K562 (cell line): ENCODE results near the gene TAF7L. TPM values are rescaled to one million over a fixed set of nuclear protein-coding genes. Genes with fewer than 3 reads are reported as not detected.

Experiments
- ATAC-seq: fragments of 200-7000 bp; cut with Tn5 transposase; 3 replicates; pipeline ENCODE4 v1.9.1; 2020; ENCODE audit warnings: moderate library complexity
- BruUV-seq: library from RNA; stranded (reverse); fragments of 400-500 nt; replicated peaks from 2 replicates; lab custom pipeline; 2021; lab: Mats Ljungman, UMichigan
- CTCF ChIA-PET: fragments of 300-600 bp; formaldehyde crosslinking; extraction: SDS; loops from one replicate; lab custom pipeline; 2021; ENCODE audit warnings: low intra/inter-chr PET ratio; lab: Yijun Ruan, JAX
- POLR2A ChIA-PET: fragments of 300-600, 350-650 bp; sonication (Branson Sonifier 250); formaldehyde crosslinking; extraction: SDS; loops from one replicate; lab custom pipeline; 2021; ENCODE audit warnings: antibody characterized with exemption, inconsistent platforms; lab: Yijun Ruan, JAX
- DNase-seq, 4 experiments: peaks; one replicate each; pipeline versions ENCODE4 v3.0.0 to v3.0.0-alpha.2; 2011 to 2018; ENCODE audit warnings: low spot score in 3 of 4, mixed read lengths in 3 of 4; ENCODE audit errors: extremely low read depth in 1 of 4
- FAIRE-seq: peaks from 2 replicates; lab custom pipeline; 2011; peaks lifted over from hg19 to GRCh38; lab: Jason Lieb, UNC
- H2AFZ ChIP-seq: 2 replicates; pipeline ENCODE4 v1.6.0; 2011; ENCODE audit warnings: low read depth, low read length, control low read depth, inconsistent platforms
- H3K27ac ChIP-seq: fragments of 200-600 bp; 3 replicates; pipeline ENCODE4 v1.8.0; 2011; ENCODE audit warnings: low read depth, mild to moderate bottlenecking, control low read depth, inconsistent platforms, low read length, moderate library complexity, mixed read lengths; ENCODE audit errors: extremely low read depth
- H3K27me3 ChIP-seq, 2 experiments: fragments of 300-600 bp in 1 of 2; 2 replicates in 1 of 2; 3 replicates in 1 of 2; pipeline versions ENCODE4 v1.6.0 to v1.8.0; 2011; ENCODE audit warnings: inconsistent platforms in 2 of 2, low read length in 2 of 2, mild to moderate bottlenecking in 1 of 2, mixed read lengths in 1 of 2, moderate library complexity in 1 of 2; ENCODE audit not compliant: control insufficient read depth in 2 of 2, insufficient read depth in 2 of 2
- H3K36me3 ChIP-seq: fragments of 300-600 bp; 3 replicates; pipeline ENCODE4 v1.8.0; 2011; ENCODE audit warnings: mild to moderate bottlenecking, low read length, inconsistent platforms; ENCODE audit not compliant: control insufficient read depth, insufficient read depth
- H3K4me1 ChIP-seq, 2 experiments: fragments of 200-600 bp in 1 of 2; replicated peaks in 1 of 2; 2 replicates in 1 of 2; 3 replicates in 1 of 2; pipeline versions ENCODE4 v1.5.1 to v1.8.0; 2011; ENCODE audit warnings: inconsistent platforms in 2 of 2, low read length in 2 of 2, mild to moderate bottlenecking in 1 of 2, mixed read lengths in 1 of 2, moderate library complexity in 1 of 2; ENCODE audit not compliant: control insufficient read depth in 2 of 2, insufficient read depth in 2 of 2
- H3K4me2 ChIP-seq: 2 replicates; pipeline ENCODE4 v1.6.1; 2011; ENCODE audit warnings: low read length, control low read depth, inconsistent platforms, mixed read lengths; ENCODE audit not compliant: insufficient read depth
- H3K4me3 ChIP-seq: fragments of 200-600 bp; sonication (generic), shearing (Covaris generic); 2 replicates; pipeline ENCODE4 v1.5.1; 2016; ENCODE audit warnings: control low read depth, inconsistent platforms
- H3K79me2 ChIP-seq: fragments of 200-600 bp; 3 replicates; pipeline ENCODE4 v1.8.0; 2011; ENCODE audit warnings: low read length, inconsistent platforms; ENCODE audit not compliant: control insufficient read depth, insufficient read depth
- H3K9ac ChIP-seq, 2 experiments: 2 replicates each; pipeline versions ENCODE4 v1.6.0 to v1.6.1; 2011; ENCODE audit warnings: low read depth in 2 of 2, low read length in 2 of 2, control low read depth in 1 of 2, inconsistent platforms in 1 of 2, mild to moderate bottlenecking in 1 of 2, mixed read lengths in 1 of 2; ENCODE audit not compliant: insufficient read depth in 1 of 2
- H3K9me1 ChIP-seq: one replicate; pipeline ENCODE4 v1.6.0; 2011; ENCODE audit warnings: inconsistent platforms, mild to moderate bottlenecking, low read length, moderate library complexity; ENCODE audit not compliant: control insufficient read depth, insufficient read depth
- H3K9me3 ChIP-seq: replicated peaks from 2 replicates; pipeline ENCODE4 v1.5.1; 2011; ENCODE audit warnings: low read depth, low read length, inconsistent platforms; ENCODE audit not compliant: control insufficient read depth, insufficient read depth
- H4K20me1 ChIP-seq: replicated peaks from 2 replicates; pipeline ENCODE4 v1.6.1; 2011; ENCODE audit warnings: low read length, inconsistent platforms, mixed read lengths; ENCODE audit not compliant: control insufficient read depth, insufficient read depth
- DIDO1 ChIP-seq: fragments of 450-650 bp; IDR thresholded peaks from 2 replicates; pipeline ENCODE4 v1.6.1; 2016; ENCODE audit warnings: low read depth, missing biosample characterization, missing genetic modification characterization
- HCFC1 ChIP-seq: IDR thresholded peaks from 2 replicates; pipeline ENCODE4 v1.6.1; 2012; ENCODE audit warnings: low read depth, low read length, improper control_type of control experiment
- MAFF ChIP-seq: IDR thresholded peaks from 2 replicates; pipeline ENCODE4 v1.6.1; 2012; ENCODE audit warnings: low read length, improper control_type of control experiment
- MAFG ChIP-seq: fragments of 450-650 bp; conservative IDR thresholded peaks from 2 replicates; pipeline ENCODE4 v1.6.1; 2016; ENCODE audit warnings: missing genetic modification characterization, missing compliant biosample characterization
- NFE2L1 ChIP-seq: fragments of 450-650 bp; IDR thresholded peaks from 2 replicates; pipeline ENCODE4 v1.6.1; 2016; ENCODE audit warnings: missing genetic modification characterization, low read depth, mild to moderate bottlenecking, missing compliant biosample characterization, moderate library complexity, borderline replicate concordance
- THRAP3 ChIP-seq: fragments of 450-650 bp; IDR thresholded peaks from 2 replicates; pipeline ENCODE4 v1.6.1; 2016; ENCODE audit warnings: mild to moderate bottlenecking, inconsistent platforms, borderline replicate concordance
- WGBS: fragments of 100-300 bp; shearing (Covaris generic); methylation state at CpG from one replicate; pipeline ENCODE4 v1.1.6; 2016; ENCODE audit warnings: low coverage, mixed read lengths; ENCODE audit not compliant: insufficient coverage; ENCODE audit errors: missing lambda C conversion rate; 5-methylcytosine and 5-hydroxymethylcytosine counted together
- in situ Hi-C: fragments of 300-500 bp; cut with MboI; formaldehyde crosslinking; loops from 4 replicates; pipeline ENCODE4 v1.15.0; 2018; ENCODE audit warnings: inconsistent platforms, mixed read lengths
- intact Hi-C: fragments of 100-400 bp; cut with micrococcal nuclease; formaldehyde crosslinking; loops from 2 replicates; pipeline ENCODE4 v1.14.2; 2022
- polyA plus RNA-seq, 8 experiments: library from polyadenylated mRNA; depleted of rRNA in 4 of 8; stranded (reverse) in 5 of 8; unstranded in 3 of 8; fragments of >200 nt; fragmentation: Nextera tagmentation in 2 of 8; fragmentation: Illumina TruSeq in 1 of 8; extraction: Ambion mirVana in 2 of 8; extraction: Trizol in 1 of 8; gene quantifications; 2 replicates each; pipeline versions ENCODE4 v1.2.1 to v1.2.3, GENCODE V29; 2011 to 2014; ENCODE audit warnings: inconsistent platforms in 1 of 8, missing spikeins in 1 of 8
- total RNA-seq, 7 experiments: library from RNA; depleted of rRNA in 6 of 7; stranded (reverse); fragments of >200 nt in 6 of 7; fragmentation: Illumina TruSeq in 2 of 7; extraction: Trizol in 2 of 7; gene quantifications; 2 replicates each; pipeline versions ENCODE4 v1.2.1 to v1.2.3, GENCODE V29; 2011 to 2021; ENCODE audit warnings: low replicate concordance in 1 of 7
- TF ChIP-seq, protein P1 (sequence below): sonication (generic); formaldehyde crosslinking; IDR thresholded peaks from 2 replicates; pipeline ENCODE4 v1.8.0; 2022; ENCODE audit warnings: missing genetic modification reagents, mild to moderate bottlenecking, borderline replicate concordance
- TF ChIP-seq, protein P2 (sequence below): IDR thresholded peaks from 2 replicates; pipeline ENCODE4 v1.6.1; 2014; ENCODE audit warnings: antibody characterized with exemption
- TF ChIP-seq, protein P3 (sequence below), 2 experiments: fragments of 450-650 bp in 1 of 2; sonication (generic) in 1 of 2; formaldehyde crosslinking in 1 of 2; IDR thresholded peaks; 2 replicates each; pipeline versions ENCODE4 v1.7.1 to v1.9.0; 2016 to 2022; ENCODE audit warnings: inconsistent platforms in 1 of 2, mild to moderate bottlenecking in 1 of 2, missing genetic modification reagents in 1 of 2

The TAF7L gene
- total and polyA plus RNA-seq, 9 of the 15 experiments (the other 6 are each of a cell fraction or from before 2014, with no cell fraction given): 0.07 TPM; not detected in 6

DNA sequence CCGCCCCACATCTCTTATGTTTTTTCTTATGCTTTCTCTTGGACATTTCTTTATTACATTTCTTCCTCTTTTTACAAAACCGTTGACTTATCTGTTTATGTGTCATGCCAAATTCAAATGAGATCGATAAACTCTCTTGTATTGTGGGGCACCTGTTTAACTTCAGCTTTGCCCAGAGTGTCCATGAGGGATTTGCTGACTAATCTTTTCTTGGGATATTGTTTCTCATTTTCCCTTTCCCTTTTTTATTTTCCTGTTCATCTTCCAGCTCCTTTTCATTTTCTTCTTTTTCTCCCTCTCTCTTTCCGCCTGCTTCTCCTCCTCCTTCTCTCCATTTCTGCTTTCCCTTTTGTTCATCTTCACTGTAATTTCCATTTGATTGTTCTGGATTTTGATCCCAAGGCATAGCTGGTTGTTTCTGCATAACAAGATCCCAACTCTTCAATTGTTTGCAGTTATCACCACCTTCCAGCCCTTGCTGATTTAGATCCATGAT, 46.7 kb upstream of the TAF7L start:
- Histone ChIP-seq H3K9me3 (no peaks in the 10 kb centered on the region), H4K20me1 (no peaks in the 10 kb centered on the region), H3K4me2 (no peak overlapping the region), H3K4me3 (no peak overlapping the region), H3K27ac (no peak overlapping the region), H3K36me3 (no peaks in the 10 kb centered on the region), H3K79me2 (no peaks in the 10 kb centered on the region), H2AFZ (no peak overlapping the region), H3K4me1 (no peaks in the 10 kb centered on the region), H3K9ac (no peak overlapping the region), H3K27me3 (no peaks in the 10 kb centered on the region), H3K9me1 (no peaks in the 10 kb centered on the region)
- ChIA-PET CTCF (no interaction called here), POLR2A (interaction anchor here (1.3 kb wide), 1 partner anchor 10 kb away, joined by 4 read pairs; no protein-coding TSS in a partner anchor)
- FAIRE-seq: no peak
- intact Hi-C loops: no loop called here
- no TSS peak for BruUV-seq
- ATAC-seq: no peak
- in situ Hi-C loops: no loop called here
- no peak for DNase-seq
- WGBS: 40% methylated on average over 3 of the region's 4 CpGs
- TF ChIP-seq, protein P1, sequence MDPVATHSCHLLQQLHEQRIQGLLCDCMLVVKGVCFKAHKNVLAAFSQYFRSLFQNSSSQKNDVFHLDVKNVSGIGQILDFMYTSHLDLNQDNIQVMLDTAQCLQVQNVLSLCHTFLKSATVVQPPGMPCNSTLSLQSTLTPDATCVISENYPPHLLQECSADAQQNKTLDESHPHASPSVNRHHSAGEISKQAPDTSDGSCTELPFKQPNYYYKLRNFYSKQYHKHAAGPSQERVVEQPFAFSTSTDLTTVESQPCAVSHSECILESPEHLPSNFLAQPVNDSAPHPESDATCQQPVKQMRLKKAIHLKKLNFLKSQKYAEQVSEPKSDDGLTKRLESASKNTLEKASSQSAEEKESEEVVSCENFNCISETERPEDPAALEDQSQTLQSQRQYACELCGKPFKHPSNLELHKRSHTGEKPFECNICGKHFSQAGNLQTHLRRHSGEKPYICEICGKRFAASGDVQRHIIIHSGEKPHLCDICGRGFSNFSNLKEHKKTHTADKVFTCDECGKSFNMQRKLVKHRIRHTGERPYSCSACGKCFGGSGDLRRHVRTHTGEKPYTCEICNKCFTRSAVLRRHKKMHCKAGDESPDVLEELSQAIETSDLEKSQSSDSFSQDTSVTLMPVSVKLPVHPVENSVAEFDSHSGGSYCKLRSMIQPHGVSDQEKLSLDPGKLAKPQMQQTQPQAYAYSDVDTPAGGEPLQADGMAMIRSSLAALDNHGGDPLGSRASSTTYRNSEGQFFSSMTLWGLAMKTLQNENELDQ (CRISPR knock-in tag): no peak
- TF ChIP-seq MAFG (peak; percentile 64), NFE2L1 (tag) (no peak), DIDO1 (tag) (no peak), MAFF (0 out of 2 replicates have a peak, but pooled peaks have one; percentile 42), HCFC1 (no peak), THRAP3 (no peak)
- TF ChIP-seq, protein P2, sequence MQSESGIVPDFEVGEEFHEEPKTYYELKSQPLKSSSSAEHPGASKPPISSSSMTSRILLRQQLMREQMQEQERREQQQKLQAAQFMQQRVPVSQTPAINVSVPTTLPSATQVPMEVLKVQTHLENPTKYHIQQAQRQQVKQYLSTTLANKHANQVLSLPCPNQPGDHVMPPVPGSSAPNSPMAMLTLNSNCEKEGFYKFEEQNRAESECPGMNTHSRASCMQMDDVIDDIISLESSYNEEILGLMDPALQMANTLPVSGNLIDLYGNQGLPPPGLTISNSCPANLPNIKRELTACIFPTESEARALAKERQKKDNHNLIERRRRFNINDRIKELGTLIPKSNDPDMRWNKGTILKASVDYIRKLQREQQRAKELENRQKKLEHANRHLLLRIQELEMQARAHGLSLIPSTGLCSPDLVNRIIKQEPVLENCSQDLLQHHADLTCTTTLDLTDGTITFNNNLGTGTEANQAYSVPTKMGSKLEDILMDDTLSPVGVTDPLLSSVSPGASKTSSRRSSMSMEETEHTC: no peak
- TF ChIP-seq, protein P3, sequence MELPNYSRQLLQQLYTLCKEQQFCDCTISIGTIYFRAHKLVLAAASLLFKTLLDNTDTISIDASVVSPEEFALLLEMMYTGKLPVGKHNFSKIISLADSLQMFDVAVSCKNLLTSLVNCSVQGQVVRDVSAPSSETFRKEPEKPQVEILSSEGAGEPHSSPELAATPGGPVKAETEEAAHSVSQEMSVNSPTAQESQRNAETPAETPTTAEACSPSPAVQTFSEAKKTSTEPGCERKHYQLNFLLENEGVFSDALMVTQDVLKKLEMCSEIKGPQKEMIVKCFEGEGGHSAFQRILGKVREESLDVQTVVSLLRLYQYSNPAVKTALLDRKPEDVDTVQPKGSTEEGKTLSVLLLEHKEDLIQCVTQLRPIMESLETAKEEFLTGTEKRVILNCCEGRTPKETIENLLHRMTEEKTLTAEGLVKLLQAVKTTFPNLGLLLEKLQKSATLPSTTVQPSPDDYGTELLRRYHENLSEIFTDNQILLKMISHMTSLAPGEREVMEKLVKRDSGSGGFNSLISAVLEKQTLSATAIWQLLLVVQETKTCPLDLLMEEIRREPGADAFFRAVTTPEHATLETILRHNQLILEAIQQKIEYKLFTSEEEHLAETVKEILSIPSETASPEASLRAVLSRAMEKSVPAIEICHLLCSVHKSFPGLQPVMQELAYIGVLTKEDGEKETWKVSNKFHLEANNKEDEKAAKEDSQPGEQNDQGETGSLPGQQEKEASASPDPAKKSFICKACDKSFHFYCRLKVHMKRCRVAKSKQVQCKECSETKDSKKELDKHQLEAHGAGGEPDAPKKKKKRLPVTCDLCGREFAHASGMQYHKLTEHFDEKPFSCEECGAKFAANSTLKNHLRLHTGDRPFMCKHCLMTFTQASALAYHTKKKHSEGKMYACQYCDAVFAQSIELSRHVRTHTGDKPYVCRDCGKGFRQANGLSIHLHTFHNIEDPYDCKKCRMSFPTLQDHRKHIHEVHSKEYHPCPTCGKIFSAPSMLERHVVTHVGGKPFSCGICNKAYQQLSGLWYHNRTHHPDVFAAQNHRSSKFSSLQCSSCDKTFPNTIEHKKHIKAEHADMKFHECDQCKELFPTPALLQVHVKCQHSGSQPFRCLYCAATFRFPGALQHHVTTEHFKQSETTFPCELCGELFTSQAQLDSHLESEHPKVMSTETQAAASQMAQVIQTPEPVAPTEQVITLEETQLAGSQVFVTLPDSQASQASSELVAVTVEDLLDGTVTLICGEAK (IDR thresholded peaks at IDR 0.05): no peak
- TF ChIP-seq, protein P3 (CRISPR knock-in tag; IDR thresholded peaks at IDR 0.05): no peak
